Breast epithelium (tissue), 3 donors: ENCODE measurements around the gene PTPRK.

ENCODE experiments used
- CTCF ChIP-seq, 3 donors: fragments of 450-650 bp; IDR thresholded peaks; one replicate each; pipeline ENCODE4 v1.5.1; 2016 to 2017; ENCODE audit warnings: antibody characterized with exemption in 3 of 3, mild to moderate bottlenecking in 3 of 3, moderate library complexity in 3 of 3
- POLR2A ChIP-seq: fragments of 450-650 bp; IDR thresholded peaks from one replicate; pipeline ENCODE4 v1.6.1; 2016; ENCODE audit warnings: antibody characterized with exemption, mild to moderate bottlenecking, moderate library complexity

DNA sequence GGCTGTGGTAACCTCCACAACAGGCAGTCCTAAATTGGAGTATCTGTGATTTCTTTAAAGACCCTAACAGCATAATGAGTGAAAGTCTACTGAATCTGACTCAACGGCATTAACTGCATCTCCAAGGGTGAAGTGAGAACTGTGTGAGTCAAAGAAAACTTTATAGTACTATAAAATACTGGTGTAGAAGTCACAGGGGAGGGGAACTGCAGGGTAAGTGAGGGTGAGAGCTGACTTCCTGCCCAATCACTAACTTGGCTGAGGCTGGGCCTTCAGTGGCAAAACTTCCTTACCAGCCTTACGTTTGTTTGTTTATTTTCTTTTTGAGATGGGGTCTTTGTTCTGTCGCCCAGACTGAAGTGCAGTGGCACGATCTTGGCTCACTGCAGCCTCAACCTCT, 109.8 kb downstream of the PTPRK start:
- TF ChIP-seq CTCF (IDR thresholded peaks at IDR 0.05) (no peak), POLR2A (no peak)
